ENCODE measurements around the gene GUK1.
A peak's percentile ranks its signal among the peaks of the same experiment; 100 is the strongest.
"Not testable (repeated sequence)": the region's sequence is repeated elsewhere in the genome, so short reads cannot be mapped to it uniquely, and the experiment has no call there.

GUK1 gene

GRCh38 chr1:228164561-228165371, 24.7 kb downstream of the GUK1 start:
- no peak for DNase-seq

GRCh38 chr1:228165372-228166169, 25.5 kb downstream of the GUK1 start, which contains the start of gene IBA57:
IBA57 (plus strand) TSS chr1:228165804; CDS start chr1:228165817, 13 bp downstream.
- peak; percentile 100 for DNase-seq

- peak; percentile 85 for DNase-seq
Observed at GRCh38 chr1:228166170-228166936, 26.3 kb downstream of the GUK1 start.

GRCh38 chr1:228168563-228169270, 28.6 kb downstream of the GUK1 start:
- DNase-seq = no peak

- DNase-seq = no peak
Observed at GRCh38 chr1:228169345-228169744, 29.3 kb downstream of the GUK1 start.

GRCh38 chr1:228170666-228171065, 30.6 kb downstream of the GUK1 start:
- no peak for DNase-seq

GRCh38 chr1:228171221-228171891, 31.3 kb downstream of the GUK1 start:
- DNase-seq = no peak

- DNase-seq = no peak
Observed at GRCh38 chr1:228172591-228173527, 32.8 kb downstream of the GUK1 start.

GRCh38 chr1:228173528-228174481, 33.7 kb downstream of the GUK1 start:
- DNase-seq = not testable (repeated sequence)

GRCh38 chr1:228174482-228175315, 34.6 kb downstream of the GUK1 start:
- DNase-seq = no peak

GRCh38 chr1:228175316-228176023, 35.4 kb downstream of the GUK1 start:
- no peak for DNase-seq

GRCh38 chr1:228176024-228176395, 35.9 kb downstream of the GUK1 start:
- no peak for DNase-seq

- DNase-seq = no peak
Observed at GRCh38 chr1:228176461-228177182, 36.5 kb downstream of the GUK1 start.

- DNase-seq = no peak
Observed at GRCh38 chr1:228177183-228177475, 37.0 kb downstream of the GUK1 start.

- DNase-seq = no peak
Observed at GRCh38 chr1:228177721-228178710, 37.9 kb downstream of the GUK1 start.

All from femur (tissue), 1 donor.